ENCODE results near the gene DHRS13. TPM values are rescaled to one million over a fixed set of nuclear protein-coding genes. Genes with fewer than 3 reads are reported as not detected.
A peak's percentile ranks its signal among the peaks of the same experiment; 100 is the strongest.

The DHRS13 gene, protein sequence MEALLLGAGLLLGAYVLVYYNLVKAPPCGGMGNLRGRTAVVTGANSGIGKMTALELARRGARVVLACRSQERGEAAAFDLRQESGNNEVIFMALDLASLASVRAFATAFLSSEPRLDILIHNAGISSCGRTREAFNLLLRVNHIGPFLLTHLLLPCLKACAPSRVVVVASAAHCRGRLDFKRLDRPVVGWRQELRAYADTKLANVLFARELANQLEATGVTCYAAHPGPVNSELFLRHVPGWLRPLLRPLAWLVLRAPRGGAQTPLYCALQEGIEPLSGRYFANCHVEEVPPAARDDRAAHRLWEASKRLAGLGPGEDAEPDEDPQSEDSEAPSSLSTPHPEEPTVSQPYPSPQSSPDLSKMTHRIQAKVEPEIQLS
- 18.8 TPM for polyA plus RNA-seq (2012; ENCODE audit: insufficient read length, low read depth)

DNA sequence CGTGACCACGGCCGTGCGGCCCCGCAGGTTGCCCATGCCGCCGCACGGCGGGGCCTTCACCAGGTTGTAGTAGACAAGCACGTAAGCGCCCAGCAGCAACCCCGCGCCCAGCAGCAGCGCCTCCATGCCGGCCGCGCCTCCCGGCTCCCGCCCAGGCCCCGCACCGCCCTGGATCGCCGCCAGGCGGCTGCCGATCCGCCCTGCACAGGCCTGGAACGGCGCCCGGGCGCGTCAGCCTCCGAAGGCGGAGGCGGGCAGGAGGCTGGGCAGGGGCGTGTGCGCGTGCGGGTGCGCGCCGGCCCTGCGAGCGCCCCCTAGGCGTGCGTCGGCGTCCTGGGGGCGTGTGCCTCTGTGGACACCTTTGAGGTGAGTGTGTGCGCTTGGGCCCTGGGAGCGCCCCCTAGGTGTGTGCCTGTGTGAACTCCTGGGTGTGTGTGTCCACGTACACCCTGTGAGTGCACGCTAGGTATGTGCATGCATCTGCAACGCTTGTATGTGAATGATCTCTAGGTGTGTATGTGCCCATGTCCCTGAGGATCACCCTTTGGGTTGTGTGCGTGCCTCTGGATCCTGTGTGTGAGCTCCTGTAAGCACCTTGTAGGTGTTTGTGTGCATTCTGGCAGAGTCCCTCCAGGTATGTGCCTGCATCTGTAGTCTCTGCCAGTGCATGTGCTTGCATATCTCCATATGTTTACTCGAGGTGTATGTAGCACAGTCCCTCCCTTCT lies at the start of gene DHRS13:
TSS of gene DHRS13 (minus strand) at position 261 of the 727 bp plus-strand sequence. CDS start at position 126, 135 bp downstream.
- TF ChIP-seq FOXP2 (optimal IDR thresholded peaks at IDR 0.05; ENCODE audit: borderline replicate concordance, extremely low read depth, extremely low read length, insufficient read depth) (peak; percentile 98), TAF1 (IDR thresholded peaks at IDR 0.05; ENCODE audit: borderline replicate concordance, insufficient read depth, low read length) (peak; percentile 21; the same call in 1 of the 2 replicates), POLR2AphosphoS5 (IDR thresholded peaks at IDR 0.05; ENCODE audit: low read depth, low read length) (no peak), SIN3A (IDR thresholded peaks at IDR 0.05; ENCODE audit: borderline replicate concordance, insufficient read depth, low read length) (peak; percentile 80; the same call in 1 of the 2 replicates)
- TF ChIP-seq, protein P1, sequence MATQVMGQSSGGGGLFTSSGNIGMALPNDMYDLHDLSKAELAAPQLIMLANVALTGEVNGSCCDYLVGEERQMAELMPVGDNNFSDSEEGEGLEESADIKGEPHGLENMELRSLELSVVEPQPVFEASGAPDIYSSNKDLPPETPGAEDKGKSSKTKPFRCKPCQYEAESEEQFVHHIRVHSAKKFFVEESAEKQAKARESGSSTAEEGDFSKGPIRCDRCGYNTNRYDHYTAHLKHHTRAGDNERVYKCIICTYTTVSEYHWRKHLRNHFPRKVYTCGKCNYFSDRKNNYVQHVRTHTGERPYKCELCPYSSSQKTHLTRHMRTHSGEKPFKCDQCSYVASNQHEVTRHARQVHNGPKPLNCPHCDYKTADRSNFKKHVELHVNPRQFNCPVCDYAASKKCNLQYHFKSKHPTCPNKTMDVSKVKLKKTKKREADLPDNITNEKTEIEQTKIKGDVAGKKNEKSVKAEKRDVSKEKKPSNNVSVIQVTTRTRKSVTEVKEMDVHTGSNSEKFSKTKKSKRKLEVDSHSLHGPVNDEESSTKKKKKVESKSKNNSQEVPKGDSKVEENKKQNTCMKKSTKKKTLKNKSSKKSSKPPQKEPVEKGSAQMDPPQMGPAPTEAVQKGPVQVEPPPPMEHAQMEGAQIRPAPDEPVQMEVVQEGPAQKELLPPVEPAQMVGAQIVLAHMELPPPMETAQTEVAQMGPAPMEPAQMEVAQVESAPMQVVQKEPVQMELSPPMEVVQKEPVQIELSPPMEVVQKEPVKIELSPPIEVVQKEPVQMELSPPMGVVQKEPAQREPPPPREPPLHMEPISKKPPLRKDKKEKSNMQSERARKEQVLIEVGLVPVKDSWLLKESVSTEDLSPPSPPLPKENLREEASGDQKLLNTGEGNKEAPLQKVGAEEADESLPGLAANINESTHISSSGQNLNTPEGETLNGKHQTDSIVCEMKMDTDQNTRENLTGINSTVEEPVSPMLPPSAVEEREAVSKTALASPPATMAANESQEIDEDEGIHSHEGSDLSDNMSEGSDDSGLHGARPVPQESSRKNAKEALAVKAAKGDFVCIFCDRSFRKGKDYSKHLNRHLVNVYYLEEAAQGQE (IDR thresholded peaks at IDR 0.05; ENCODE audit: insufficient read depth in 1 of 2, low read depth in 2 of 2, low read length in 2 of 2): peak; percentile 5 to 34; a peak in 1 of 4 replicates

DNA sequence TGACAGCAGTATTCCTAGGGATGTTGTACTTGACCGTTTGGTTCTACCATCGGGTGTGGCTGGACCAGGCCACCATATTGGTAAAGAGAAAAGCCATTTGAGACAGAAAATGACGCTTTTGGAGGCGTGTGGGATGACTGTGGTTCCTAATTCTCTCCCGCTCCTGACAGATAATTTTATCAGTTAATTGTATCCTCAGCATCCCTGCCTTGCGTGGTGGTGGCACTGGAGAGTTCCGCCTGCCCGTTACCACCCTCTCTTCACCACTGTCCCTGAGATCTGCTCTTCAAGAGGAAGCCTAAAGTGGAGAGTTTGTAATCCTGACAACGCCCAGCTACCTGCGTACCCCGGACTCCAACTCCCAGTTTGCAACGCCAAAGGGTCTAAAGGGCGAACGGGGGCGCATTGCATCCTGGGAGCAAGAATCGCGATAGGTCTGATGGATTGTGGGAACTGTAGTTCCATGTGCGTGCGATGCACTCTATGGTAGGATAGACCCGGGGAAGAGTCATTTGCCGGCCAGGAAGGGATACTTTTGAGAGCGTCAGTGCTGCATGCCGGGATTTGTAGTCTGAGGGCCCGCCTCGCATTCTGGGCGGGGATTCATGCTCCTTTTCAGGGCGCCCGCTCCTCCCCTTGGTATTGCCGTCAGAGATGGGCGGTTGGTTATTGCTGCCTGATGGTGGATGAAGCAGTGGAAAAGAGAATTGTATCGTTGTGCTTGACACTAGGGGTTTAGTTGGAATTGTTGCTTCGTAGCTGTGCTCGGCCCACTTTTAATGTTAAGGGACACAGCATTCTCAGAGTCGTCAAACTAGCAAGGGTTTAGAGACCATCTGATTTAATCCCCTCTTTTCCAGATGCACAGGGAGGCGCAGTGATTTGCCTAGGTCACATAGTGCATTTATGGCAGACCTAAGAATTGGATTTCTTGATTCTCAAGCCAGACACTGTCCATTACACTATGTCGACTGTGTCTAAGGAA lies 49.4 kb upstream of the DHRS13 start:
- peak; percentile 8; the same call in 1 of the 2 replicates for TF ChIP-seq TAF1 (IDR thresholded peaks at IDR 0.05; ENCODE audit: borderline replicate concordance, insufficient read depth, low read length)
- peak; percentile 93 for TF ChIP-seq SIN3A (IDR thresholded peaks at IDR 0.05; ENCODE audit: borderline replicate concordance, insufficient read depth, low read length)
- TF ChIP-seq, protein P1 (IDR thresholded peaks at IDR 0.05; ENCODE audit: insufficient read depth in 1 of 2, low read depth in 2 of 2, low read length in 2 of 2): no peak
- TF ChIP-seq POLR2AphosphoS5 (IDR thresholded peaks at IDR 0.05; ENCODE audit: low read depth, low read length): peak; percentile 81
- peak; percentile 79 for TF ChIP-seq FOXP2 (optimal IDR thresholded peaks at IDR 0.05; ENCODE audit: borderline replicate concordance, extremely low read depth, extremely low read length, insufficient read depth)

DNA sequence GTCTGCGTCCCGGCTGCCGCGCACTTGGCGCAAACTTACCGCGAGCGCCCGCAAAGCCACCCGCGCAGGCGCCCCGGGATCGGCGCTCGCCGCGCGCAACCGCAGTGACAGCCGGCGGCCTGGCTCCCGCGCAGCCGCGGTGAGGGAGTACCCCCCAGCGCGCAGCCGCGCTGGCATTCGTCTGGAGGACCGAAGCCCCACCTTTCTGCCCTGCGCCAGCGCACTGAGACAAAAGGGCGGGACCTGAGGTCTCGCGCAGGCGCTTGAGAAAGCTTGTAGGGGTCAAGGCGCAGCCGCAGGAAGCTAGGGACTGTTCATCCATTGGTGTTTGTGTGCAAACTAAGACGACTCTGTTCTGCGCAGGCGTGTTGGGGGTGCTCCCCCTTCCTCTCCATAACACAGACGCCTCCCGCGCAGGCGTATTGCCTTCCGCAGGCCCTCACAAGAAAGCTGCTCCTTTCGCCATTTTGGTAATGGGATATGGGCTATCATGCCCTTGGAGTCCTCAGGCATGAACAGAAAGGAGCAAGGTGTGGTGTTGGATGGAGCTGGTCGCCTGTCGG lies 48.6 kb upstream of the DHRS13 start, which contains the start of gene PHF12:
TSS of gene PHF12 (minus strand) at position 91 of the 563 bp plus-strand sequence. CDS start 558 bp downstream, outside the sequence.
- TF ChIP-seq TAF1 (IDR thresholded peaks at IDR 0.05; ENCODE audit: borderline replicate concordance, insufficient read depth, low read length) (peak; percentile 79; the same call in 1 of the 2 replicates), FOXP2 (optimal IDR thresholded peaks at IDR 0.05; ENCODE audit: borderline replicate concordance, extremely low read depth, extremely low read length, insufficient read depth) (peak; percentile 50), SIN3A (IDR thresholded peaks at IDR 0.05; ENCODE audit: borderline replicate concordance, insufficient read depth, low read length) (no peak), POLR2AphosphoS5 (IDR thresholded peaks at IDR 0.05; ENCODE audit: low read depth, low read length) (peak; percentile 85)
- TF ChIP-seq, protein P1 (IDR thresholded peaks at IDR 0.05; ENCODE audit: insufficient read depth in 1 of 2, low read depth in 2 of 2, low read length in 2 of 2): no peak
